ENCODE results near the gene DDX42.
A peak's percentile ranks its signal among the peaks of the same experiment; 100 is the strongest.

Gene DDX42, protein sequence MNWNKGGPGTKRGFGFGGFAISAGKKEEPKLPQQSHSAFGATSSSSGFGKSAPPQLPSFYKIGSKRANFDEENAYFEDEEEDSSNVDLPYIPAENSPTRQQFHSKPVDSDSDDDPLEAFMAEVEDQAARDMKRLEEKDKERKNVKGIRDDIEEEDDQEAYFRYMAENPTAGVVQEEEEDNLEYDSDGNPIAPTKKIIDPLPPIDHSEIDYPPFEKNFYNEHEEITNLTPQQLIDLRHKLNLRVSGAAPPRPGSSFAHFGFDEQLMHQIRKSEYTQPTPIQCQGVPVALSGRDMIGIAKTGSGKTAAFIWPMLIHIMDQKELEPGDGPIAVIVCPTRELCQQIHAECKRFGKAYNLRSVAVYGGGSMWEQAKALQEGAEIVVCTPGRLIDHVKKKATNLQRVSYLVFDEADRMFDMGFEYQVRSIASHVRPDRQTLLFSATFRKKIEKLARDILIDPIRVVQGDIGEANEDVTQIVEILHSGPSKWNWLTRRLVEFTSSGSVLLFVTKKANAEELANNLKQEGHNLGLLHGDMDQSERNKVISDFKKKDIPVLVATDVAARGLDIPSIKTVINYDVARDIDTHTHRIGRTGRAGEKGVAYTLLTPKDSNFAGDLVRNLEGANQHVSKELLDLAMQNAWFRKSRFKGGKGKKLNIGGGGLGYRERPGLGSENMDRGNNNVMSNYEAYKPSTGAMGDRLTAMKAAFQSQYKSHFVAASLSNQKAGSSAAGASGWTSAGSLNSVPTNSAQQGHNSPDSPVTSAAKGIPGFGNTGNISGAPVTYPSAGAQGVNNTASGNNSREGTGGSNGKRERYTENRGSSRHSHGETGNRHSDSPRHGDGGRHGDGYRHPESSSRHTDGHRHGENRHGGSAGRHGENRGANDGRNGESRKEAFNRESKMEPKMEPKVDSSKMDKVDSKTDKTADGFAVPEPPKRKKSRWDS

GRCh38 chr17:63774141-63774968 lies at the start of gene DDX42:
TSS of gene DDX42 (plus strand) at chr17:63774170. CDS start at chr17:63787050, 12,880 bp downstream.
- peak; percentile 48 for DNase-seq

GRCh38 chr17:63735691-63736090 lies 38.3 kb upstream of the DDX42 start:
- DNase-seq, result no peak

- no peak for DNase-seq
Measured at GRCh38 chr17:63740464-63741142, 33.4 kb upstream of the DDX42 start.

GRCh38 chr17:63741143-63741407 lies 32.9 kb upstream of the DDX42 start:
- DNase-seq, result peak; percentile 53

GRCh38 chr17:63741408-63742173 lies 32.4 kb upstream of the DDX42 start, which contains the start of gene STRADA:
TSS of gene STRADA (minus strand) at chr17:63741799. CDS start at chr17:63728369, 13,430 bp downstream.
- DNase-seq, result peak; percentile 98

DNA sequence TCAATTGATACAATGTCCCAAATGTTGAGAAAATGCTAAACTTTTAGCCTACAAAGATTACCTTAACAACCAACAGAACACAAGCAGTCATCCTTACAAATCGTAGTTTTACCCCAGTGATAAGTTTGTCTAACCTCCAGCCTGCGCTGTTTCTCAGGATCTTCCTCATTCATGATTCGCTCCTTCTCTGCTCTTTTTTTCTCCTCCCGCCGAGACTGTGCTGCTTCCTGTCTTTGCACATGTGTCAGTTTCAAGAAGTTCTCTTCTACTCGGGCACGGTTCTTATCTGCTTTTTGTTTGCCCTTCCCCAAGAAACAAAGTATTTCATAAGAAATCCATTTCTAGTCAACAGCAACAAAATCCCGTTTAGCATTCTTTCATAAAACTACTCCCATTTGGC lies 22.2 kb upstream of the DDX42 start:
- DNase-seq, result no peak

GRCh38 chr17:63752707-63753106 lies 21.3 kb upstream of the DDX42 start:
- DNase-seq, result no peak

GRCh38 chr17:63753215-63753614 lies 20.8 kb upstream of the DDX42 start:
- no peak for DNase-seq

GRCh38 chr17:63754046-63754445 lies 19.9 kb upstream of the DDX42 start:
- no peak for DNase-seq

DNA sequence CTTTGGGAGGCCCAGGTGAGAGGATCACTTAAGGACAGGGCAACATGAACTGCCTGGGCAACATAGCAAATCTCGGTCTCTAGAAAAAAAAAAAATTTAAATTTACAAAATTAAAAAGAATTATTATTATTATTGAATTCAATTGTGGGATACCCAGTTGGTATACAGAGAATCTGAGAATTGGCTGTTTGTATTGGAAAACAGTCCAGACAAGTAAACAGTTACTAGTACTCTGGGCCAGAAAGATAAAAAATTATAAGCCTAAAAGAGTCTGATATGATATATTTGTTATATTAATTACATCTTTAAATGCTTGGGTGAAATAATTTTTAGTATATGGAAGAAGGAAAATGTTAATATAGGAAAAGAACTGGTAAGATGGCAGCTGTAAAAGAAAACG lies 15.5 kb upstream of the DDX42 start:
- DNase-seq, result no peak

DNA sequence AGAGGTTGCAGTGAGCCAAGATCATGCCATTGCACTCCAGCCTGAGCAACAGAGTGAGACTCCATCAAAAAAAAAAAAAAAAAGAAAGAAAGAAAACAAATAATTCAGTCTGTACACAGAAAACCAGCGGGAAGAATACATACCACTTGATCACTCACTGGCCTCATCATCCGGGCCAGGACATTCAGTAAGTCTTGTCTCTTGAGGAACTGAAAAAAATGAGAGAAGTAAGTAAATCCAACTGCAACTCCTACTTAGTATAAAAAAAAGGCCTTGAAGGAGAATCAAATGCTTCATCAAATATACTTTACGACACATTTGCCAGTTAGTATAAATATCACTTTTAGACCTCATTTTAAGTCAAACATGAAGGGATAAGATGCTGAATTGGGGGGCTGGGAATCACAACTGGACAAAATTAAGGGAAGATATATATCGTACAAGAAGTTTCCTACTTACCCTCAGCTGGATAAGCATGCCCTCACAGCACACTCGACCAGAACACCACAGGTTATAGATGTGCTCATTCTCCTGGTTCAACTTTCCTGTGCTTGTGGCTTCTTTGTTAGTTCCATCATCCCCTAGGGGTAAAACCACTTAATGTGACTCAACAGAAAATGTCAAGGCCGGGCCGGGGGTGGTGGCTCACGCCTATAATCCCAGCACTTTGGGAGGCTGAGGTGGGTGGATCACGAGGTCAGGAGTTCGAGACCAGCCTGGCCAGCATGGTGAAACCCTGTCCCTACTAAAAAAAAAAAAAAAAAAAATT lies 13.0 kb upstream of the DDX42 start:
- no peak for DNase-seq

DNA sequence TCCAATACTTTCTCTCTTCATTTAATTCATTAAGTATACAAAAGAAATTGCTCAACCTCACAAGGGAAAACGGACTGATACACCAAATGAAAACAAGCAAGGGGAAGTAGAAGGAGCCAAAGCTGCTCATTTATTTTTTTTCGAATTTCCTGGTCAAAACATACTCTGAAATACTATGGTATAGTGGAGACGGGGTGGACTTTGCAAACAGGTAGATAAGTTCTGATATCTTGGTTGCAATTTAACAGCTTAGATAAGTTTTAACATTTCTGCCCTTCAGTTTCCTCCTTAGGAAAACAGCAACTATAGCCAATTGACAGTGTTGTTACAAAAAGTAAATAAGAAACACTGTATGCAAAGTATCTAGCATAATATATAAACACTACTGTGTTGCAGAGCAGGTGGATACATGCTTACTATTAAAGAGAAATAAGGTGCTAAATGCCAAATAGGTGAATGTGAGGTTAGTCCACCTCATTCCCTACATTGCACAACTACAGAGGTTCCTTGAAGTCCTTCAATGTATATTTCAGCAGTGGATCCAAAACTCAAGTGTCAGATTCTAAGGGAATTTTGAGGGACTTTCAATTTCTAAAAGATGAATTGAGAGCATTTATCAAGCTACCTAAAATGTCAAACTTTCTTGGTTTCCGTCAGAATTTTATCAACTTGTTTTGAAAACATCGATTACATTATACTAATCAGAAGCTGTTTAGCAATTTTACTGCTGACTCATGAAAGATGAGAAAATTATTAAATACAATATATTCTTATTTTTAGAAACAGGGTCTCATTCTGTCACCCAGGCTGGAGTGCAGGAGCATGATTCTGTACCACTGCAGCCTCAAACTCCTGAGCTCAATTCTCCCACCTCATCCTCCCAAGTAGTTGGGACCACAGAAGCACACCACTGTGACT lies 11.6 kb upstream of the DDX42 start:
- no peak for DNase-seq

- no peak for DNase-seq
Measured at GRCh38 chr17:63764716-63765115, 9.3 kb upstream of the DDX42 start.

- DNase-seq, result no peak
Measured at GRCh38 chr17:63766754-63767153, 7.2 kb upstream of the DDX42 start.

DNA sequence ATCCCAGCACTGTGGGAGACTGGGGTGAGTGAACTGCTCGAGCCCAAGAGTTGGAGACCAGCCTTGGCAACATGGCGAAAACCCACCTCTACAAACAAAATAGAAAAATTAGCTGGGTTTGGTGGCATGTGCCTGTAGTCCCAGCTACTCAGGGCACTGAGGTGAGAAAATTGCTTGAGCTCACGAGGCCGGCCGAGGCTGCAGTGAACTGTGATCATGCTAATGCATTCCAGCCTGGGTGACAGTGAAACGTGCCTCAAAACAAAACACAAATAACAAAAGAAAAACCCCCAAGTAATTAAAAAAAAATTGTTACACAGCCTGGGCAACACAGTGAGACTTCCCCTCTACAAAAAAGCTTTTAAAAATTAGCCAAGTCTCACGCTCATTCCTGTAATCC lies 5.5 kb upstream of the DDX42 start:
- no peak for DNase-seq

- no peak for DNase-seq
Measured at GRCh38 chr17:63772801-63773271, 1.1 kb upstream of the DDX42 start.

GRCh38 chr17:63773272-63774140 lies 464 bp upstream of the DDX42 start, which contains the start of gene CCDC47:
TSS of gene CCDC47 (minus strand) at chr17:63773597. CDS start at chr17:63766175, 7,422 bp downstream.
- peak; percentile 97 for DNase-seq

GRCh38 chr17:63774969-63775265 lies 947 bp downstream of the DDX42 start:
- no peak for DNase-seq

GRCh38 chr17:63775420-63775819 lies 1.4 kb downstream of the DDX42 start:
- DNase-seq, result no peak

Data from NCI-H526 treated with DMSO at 0.1 percent for 48 hours (cell line).